ENCODE results near the gene DGKI. TPM values are rescaled to one million over a fixed set of nuclear protein-coding genes. Genes with fewer than 3 reads are reported as not detected.

Gene DGKI
- total RNA-seq, 6 experiments from 2014 or later = 1.2 to 2.2 (median 1.6) TPM

DNA sequence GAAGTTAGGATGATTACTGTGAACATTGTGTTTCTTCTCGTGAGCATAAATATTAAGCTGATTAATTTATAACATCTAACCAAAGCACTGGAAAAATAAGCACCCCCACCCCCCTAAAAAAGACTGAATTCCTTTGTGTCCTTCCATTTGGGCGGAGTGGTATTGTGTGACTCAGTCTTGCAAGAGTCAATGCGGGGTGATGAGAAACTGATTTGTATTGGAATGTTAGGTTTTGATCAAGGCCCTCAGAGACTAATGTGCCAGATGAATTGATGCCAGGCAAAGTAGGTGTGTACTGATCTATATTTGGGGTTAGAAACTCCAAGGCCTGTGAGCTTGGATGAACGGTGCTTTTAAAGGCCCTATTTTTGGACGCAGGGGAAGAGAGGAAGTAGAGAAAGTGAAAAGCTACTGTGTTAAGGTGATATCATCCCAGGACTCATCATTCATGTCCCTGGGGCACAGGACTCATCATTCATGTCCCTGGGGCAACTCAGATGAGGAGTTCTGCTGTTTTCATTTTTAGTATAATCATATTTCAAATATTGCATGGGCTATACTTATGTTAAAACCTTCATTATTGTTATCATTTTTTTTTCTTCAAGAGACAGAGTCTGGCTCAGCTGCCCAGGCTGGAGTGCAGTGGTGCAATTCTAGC is 442.0 kb downstream of the DGKI start:
- peaks cover 2% of the 10 kb centered on the region; the same call in 1 of the 2 replicates for H3K27me3 Mint-ChIP-seq (ENCODE audit: insufficient read depth)
- H3K4me1 Mint-ChIP-seq (ENCODE audit: low read depth) = peaks cover 37% of the 10 kb centered on the region
- H3K9me3 Mint-ChIP-seq = no peaks in the 10 kb centered on the region
- H3K27ac Mint-ChIP-seq = peak overlapping the region; percentile 24; the same call in 1 of the 2 replicates
- no peak overlapping the region for H3K4me3 Mint-ChIP-seq
- DNase-seq = no peak
- TF ChIP-seq, protein P1, sequence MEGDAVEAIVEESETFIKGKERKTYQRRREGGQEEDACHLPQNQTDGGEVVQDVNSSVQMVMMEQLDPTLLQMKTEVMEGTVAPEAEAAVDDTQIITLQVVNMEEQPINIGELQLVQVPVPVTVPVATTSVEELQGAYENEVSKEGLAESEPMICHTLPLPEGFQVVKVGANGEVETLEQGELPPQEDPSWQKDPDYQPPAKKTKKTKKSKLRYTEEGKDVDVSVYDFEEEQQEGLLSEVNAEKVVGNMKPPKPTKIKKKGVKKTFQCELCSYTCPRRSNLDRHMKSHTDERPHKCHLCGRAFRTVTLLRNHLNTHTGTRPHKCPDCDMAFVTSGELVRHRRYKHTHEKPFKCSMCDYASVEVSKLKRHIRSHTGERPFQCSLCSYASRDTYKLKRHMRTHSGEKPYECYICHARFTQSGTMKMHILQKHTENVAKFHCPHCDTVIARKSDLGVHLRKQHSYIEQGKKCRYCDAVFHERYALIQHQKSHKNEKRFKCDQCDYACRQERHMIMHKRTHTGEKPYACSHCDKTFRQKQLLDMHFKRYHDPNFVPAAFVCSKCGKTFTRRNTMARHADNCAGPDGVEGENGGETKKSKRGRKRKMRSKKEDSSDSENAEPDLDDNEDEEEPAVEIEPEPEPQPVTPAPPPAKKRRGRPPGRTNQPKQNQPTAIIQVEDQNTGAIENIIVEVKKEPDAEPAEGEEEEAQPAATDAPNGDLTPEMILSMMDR (IDR thresholded peaks at IDR 0.05) = no peak
- H3K36me3 Mint-ChIP-seq (ENCODE audit: low read depth) = no peaks in the 10 kb centered on the region

DNA sequence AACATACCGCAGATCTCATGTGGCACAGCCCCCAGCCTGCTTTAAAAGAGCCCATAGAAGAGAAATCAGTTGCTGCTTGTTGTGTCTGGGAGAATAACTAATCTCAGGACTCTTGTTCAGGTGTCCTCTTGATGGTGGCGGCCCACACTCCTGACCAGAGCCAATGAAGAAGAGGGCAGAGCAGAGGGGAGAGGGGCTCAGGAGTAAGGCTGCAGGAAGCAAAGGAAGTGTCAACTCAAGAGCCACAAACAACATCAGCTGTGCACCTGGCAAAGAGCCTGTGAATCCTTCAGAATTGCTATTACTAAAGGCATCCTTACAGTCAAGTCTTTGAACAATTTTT is 443.4 kb downstream of the DGKI start:
- no peaks in the 10 kb centered on the region for H3K36me3 Mint-ChIP-seq (ENCODE audit: low read depth)

DNA sequence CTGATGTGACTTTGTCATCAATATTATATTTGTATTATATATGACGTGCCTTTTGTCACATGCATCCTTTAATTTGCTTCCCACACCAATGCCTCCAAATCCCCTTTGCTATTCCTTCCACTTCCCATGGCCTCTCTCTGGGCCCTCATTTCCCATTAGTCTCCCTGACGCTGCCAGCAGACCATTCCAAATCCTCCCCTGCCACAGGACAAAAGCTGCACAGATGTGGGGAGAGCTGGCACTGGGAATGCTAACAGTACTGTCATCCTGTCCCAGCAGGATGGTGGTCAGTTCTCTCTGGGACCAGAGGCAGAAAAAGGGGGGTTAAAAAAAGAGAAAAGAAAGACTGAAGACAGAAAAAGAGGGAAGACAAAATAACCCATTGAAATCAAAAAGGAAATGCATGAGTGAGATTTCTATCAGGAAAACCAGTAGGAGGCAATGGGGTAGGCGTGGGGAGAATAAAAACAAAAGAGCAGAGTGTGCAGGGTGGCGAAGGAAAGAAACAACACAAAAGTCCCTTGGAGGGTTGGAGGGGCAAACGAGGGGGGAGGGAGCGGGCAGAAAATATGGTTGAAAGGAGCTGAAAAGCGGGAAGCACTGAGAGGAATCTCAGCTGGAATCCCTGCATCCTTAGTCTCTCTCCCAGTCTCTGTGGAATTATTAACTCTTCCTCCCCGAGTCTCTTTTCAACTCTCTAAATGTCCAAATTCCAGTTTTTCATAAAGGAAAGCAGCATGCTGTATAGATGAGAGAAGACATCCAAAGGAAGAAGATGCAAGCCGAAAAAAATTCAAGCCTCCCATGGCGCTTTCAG is 444.0 kb downstream of the DGKI start:
- H3K27me3 Mint-ChIP-seq (ENCODE audit: insufficient read depth) = peaks cover 2% of the 10 kb centered on the region; the same call in 1 of the 2 replicates
- H3K4me3 Mint-ChIP-seq = no peak overlapping the region
- DNase-seq = no peak
- TF ChIP-seq, protein P1 (IDR thresholded peaks at IDR 0.05) = no peak
- H3K9me3 Mint-ChIP-seq = no peaks in the 10 kb centered on the region
- peaks cover 38% of the 10 kb centered on the region for H3K4me1 Mint-ChIP-seq (ENCODE audit: low read depth)
- no peak overlapping the region for H3K27ac Mint-ChIP-seq
- no peaks in the 10 kb centered on the region for H3K36me3 Mint-ChIP-seq (ENCODE audit: low read depth)

More for the DNA sequence above, 443.4 kb downstream of the DGKI start:
- TF ChIP-seq, protein P1 (IDR thresholded peaks at IDR 0.05) = no peak
- Mint-ChIP-seq H3K9me3 (no peaks in the 10 kb centered on the region), H3K27ac (no peak overlapping the region), H3K4me1 (ENCODE audit: low read depth) (peaks cover 44% of the 10 kb centered on the region), H3K4me3 (no peak overlapping the region), H3K27me3 (ENCODE audit: insufficient read depth) (peaks cover 2% of the 10 kb centered on the region; the same call in 1 of the 2 replicates)
- DNase-seq = no peak

DNA sequence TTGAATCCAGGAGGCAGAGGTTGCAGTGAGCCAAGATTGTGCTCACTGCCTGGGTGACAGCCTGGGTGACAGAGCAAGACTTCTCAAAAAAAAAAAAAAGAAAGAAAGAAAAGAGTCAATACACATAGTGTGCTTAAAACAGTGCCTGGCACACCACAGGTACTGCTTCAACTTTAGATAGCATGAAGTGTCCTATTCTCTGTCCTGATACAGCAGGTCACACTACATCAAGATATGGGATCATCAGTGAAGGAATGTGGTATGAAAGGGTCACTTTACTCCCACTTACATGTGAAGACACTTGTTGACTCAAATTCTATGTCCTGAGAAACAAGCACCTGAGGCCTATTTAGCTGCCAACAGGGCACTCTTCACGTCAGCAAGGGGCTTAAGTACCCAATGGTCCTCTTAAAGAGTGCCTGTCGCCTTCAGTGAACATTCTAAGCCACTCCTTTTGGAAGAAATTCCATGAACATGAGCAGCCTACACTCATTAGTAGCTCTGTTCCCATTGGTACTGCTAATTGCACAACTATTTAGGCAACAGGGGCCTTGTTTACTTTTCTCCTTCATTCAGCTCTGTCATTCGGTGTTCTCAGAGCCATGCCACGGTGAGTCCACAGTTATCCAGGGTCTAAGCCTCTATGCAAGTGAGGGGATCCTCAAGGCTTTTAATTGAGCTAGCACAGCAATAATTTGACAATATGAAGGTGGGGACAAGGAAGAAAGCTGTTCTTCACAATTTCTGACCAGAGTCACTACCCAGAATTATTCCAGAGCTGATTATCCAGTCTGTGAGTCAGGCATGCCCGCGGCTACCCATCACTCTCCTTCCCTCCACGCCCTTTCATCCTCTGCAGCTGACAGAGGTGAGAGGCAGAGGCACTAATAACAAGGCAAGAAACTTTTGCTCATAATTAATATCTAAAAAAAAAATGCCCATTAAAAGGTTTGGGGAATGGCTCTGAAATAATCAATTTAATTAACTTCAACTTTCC is 446.6 kb downstream of the DGKI start:
- peak; percentile 79 for DNase-seq
- Mint-ChIP-seq H3K4me3 (peak overlapping the region; percentile 63), H3K36me3 (ENCODE audit: low read depth) (no peaks in the 10 kb centered on the region), H3K4me1 (ENCODE audit: low read depth) (peaks cover 33% of the 10 kb centered on the region), H3K27ac (peak overlapping the region; percentile 90), H3K27me3 (ENCODE audit: insufficient read depth) (peaks cover 2% of the 10 kb centered on the region; the same call in 1 of the 2 replicates), H3K9me3 (no peaks in the 10 kb centered on the region)
- TF ChIP-seq, protein P1 (IDR thresholded peaks at IDR 0.05) = no peak

DNA sequence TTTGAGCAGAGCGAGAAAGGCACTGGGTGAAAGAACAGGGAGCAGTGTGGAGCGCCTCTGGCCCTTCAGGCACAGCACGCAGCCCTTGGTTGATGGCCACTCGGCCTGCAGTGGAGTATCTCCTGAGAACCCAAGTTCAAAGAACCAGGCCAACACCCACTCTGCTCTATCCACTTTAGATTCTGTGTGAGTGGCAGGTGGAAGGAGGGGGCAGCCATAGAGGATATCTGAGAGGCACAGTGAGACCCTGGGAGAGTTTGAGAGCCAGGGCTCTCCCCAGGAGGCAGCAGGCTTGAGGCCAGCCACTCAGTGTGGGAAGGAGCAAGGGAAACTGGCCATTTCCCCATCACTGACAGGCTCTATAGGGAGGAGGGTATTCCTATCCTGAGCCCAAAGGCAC is 450.7 kb downstream of the DGKI start:
- no peaks in the 10 kb centered on the region for H3K36me3 Mint-ChIP-seq (ENCODE audit: low read depth)

More for the DNA sequence above, 450.7 kb downstream of the DGKI start:
- Mint-ChIP-seq H3K9me3 (no peaks in the 10 kb centered on the region), H3K4me1 (ENCODE audit: low read depth) (peaks cover 22% of the 10 kb centered on the region), H3K27ac (no peak overlapping the region), H3K27me3 (ENCODE audit: insufficient read depth) (peaks cover 2% of the 10 kb centered on the region; the same call in 1 of the 2 replicates), H3K4me3 (no peak overlapping the region)
- TF ChIP-seq, protein P1 (IDR thresholded peaks at IDR 0.05) = no peak
- no peak for DNase-seq

All from HFFc6 (cell line).